WTC11 (cell line): ENCODE measurements around the gene CSK.

ENCODE experiments used
- ATF2 ChIP-seq: sonication (generic); formaldehyde crosslinking; IDR thresholded peaks from 2 replicates; pipeline ENCODE4 v1.8.1; 2022; ENCODE audit warnings: low read depth, missing genetic modification reagents, borderline replicate concordance
- ATF3 ChIP-seq: sonication (generic); formaldehyde crosslinking; conservative IDR thresholded peaks from 2 replicates; pipeline ENCODE4 v1.8.1; 2022; ENCODE audit warnings: mild to moderate bottlenecking, missing genetic modification reagents
- CREB1 ChIP-seq: sonication (generic); formaldehyde crosslinking; IDR thresholded peaks from 2 replicates; pipeline ENCODE4 v1.8.0; 2023; ENCODE audit warnings: mild to moderate bottlenecking, missing genetic modification reagents
- CTCF ChIP-seq: fragments of 200-600 bp; IDR thresholded peaks from 2 replicates; pipeline ENCODE4 v1.8.0; 2022; ENCODE audit warnings: antibody characterized with exemption
- MLX ChIP-seq: sonication (generic); formaldehyde crosslinking; IDR thresholded peaks from 2 replicates; pipeline ENCODE4 v1.8.1; 2023; ENCODE audit warnings: mild to moderate bottlenecking, missing genetic modification reagents, moderate library complexity
- NR2C2 ChIP-seq: sonication (generic); formaldehyde crosslinking; IDR thresholded peaks from 2 replicates; pipeline ENCODE4 v1.8.0; 2022; ENCODE audit warnings: mild to moderate bottlenecking, missing genetic modification reagents
- SP1 ChIP-seq: sonication (generic); formaldehyde crosslinking; conservative IDR thresholded peaks from 2 replicates; pipeline ENCODE4 v1.8.1; 2022; ENCODE audit warnings: missing genetic modification reagents
- TEAD1 ChIP-seq: sonication (generic); formaldehyde crosslinking; IDR thresholded peaks from 2 replicates; pipeline ENCODE4 v1.8.0; 2022; ENCODE audit warnings: mild to moderate bottlenecking, missing genetic modification reagents
- TP53 ChIP-seq: sonication (generic); formaldehyde crosslinking; IDR thresholded peaks from 2 replicates; pipeline ENCODE4 v1.8.1; 2023; ENCODE audit warnings: mild to moderate bottlenecking, missing genetic modification reagents
- ZBTB21 ChIP-seq: sonication (generic); formaldehyde crosslinking; IDR thresholded peaks from 2 replicates; pipeline ENCODE4 v1.8.1; 2023; ENCODE audit warnings: mild to moderate bottlenecking, missing genetic modification reagents, borderline replicate concordance

- TF ChIP-seq CTCF (no peak), NR2C2 (CRISPR knock-in tag) (no peak), MLX (no peak), TP53 (no peak), ZBTB21 (CRISPR knock-in tag) (no peak), SP1 (CRISPR knock-in tag) (no peak), ATF3 (no peak), CREB1 (CRISPR knock-in tag) (no peak), TEAD1 (CRISPR knock-in tag) (no peak), ATF2 (CRISPR knock-in tag) (no peak)
Observed at GRCh38 chr15:74750751-74751150, 31.1 kb upstream of the CSK start.
